ENCODE results near the gene PGD. TPM values are rescaled to one million over a fixed set of nuclear protein-coding genes. Genes with fewer than 3 reads are reported as not detected.

Gene PGD
- total RNA-seq: 100 TPM

- H3K4me3 ChIP-seq: peak within 1 kb of the TSS; percentile 80 to 93
- DNase-seq (ENCODE audit: extremely low spot score in 2 of 2): peak in 1 of 2 donors; percentile 96
- H3K4me1 ChIP-seq: peaks cover 27% of the 10 kb centered on the region
- no peaks in the 10 kb centered on the region for H3K9me3 ChIP-seq
- no peaks in the 10 kb centered on the region for H3K27me3 ChIP-seq
- intact Hi-C loops (cut with DNase I): no loop called here
- peaks cover 0 to 16% of the 10 kb centered on the region in 2 donors for H3K36me3 ChIP-seq
- peak in 1 of 2 donors; percentile 45 for TF ChIP-seq POLR2A (IDR thresholded peaks at IDR 0.05)
- TF ChIP-seq CTCF (IDR thresholded peaks at IDR 0.05): peak in 1 of 3 experiments; percentile 22
- peak; percentile 65 to 88 for TF ChIP-seq POLR2AphosphoS5 (IDR thresholded peaks at IDR 0.05; ENCODE audit: insufficient read depth in 1 of 2, low read depth in 1 of 2)
- peak within 1 kb of the TSS; percentile 83 for H3K27ac ChIP-seq
These were observed at the start of gene PGD for GRCh38 chr1:10398734-10399443. Gene PGD (plus strand): TSS chr1:10399064. CDS start chr1:10399118, 54 bp downstream.

- intact Hi-C loops (cut with DNase I): no loop called here
These were observed 45.6 kb upstream of the PGD start for GRCh38 chr1:10353282-10353681.

GRCh38 chr1:10353693-10354092, 45.2 kb upstream of the PGD start:
- no peaks in the 10 kb centered on the region for H3K4me1 ChIP-seq
- intact Hi-C loops (cut with DNase I): no loop called here
- no peak for TF ChIP-seq POLR2AphosphoS5 (IDR thresholded peaks at IDR 0.05; ENCODE audit: insufficient read depth in 1 of 2, low read depth in 1 of 2)
- no peak for TF ChIP-seq POLR2A (IDR thresholded peaks at IDR 0.05)
- no peak for TF ChIP-seq CTCF (IDR thresholded peaks at IDR 0.05)
- no peaks in the 10 kb centered on the region for H3K9me3 ChIP-seq
- no peak overlapping the region for H3K4me3 ChIP-seq
- no peak overlapping the region for H3K27ac ChIP-seq
- peaks cover 0 to 20% of the 10 kb centered on the region in 2 donors for H3K36me3 ChIP-seq
- DNase-seq (ENCODE audit: extremely low spot score in 2 of 2): no peak
- H3K27me3 ChIP-seq: no peaks in the 10 kb centered on the region

More at GRCh38 chr1:10353282-10353681, 45.6 kb upstream of the PGD start:
- Histone ChIP-seq H3K36me3 (peaks cover 0 to 24% of the 10 kb centered on the region in 2 donors), H3K9me3 (no peaks in the 10 kb centered on the region), H3K27me3 (no peaks in the 10 kb centered on the region), H3K4me3 (no peak overlapping the region), H3K27ac (no peak overlapping the region), H3K4me1 (no peaks in the 10 kb centered on the region)
- TF ChIP-seq CTCF (IDR thresholded peaks at IDR 0.05) (no peak), POLR2A (IDR thresholded peaks at IDR 0.05) (no peak), POLR2AphosphoS5 (IDR thresholded peaks at IDR 0.05; ENCODE audit: insufficient read depth in 1 of 2, low read depth in 1 of 2) (no peak)
- DNase-seq (ENCODE audit: extremely low spot score in 2 of 2): no peak

- DNase-seq (ENCODE audit: extremely low spot score in 2 of 2): no peak
- Histone ChIP-seq H3K9me3 (no peaks in the 10 kb centered on the region), H3K36me3 (peaks cover 0 to 13% of the 10 kb centered on the region in 2 donors), H3K27ac (no peak overlapping the region), H3K4me3 (no peak overlapping the region), H3K4me1 (no peaks in the 10 kb centered on the region), H3K27me3 (no peaks in the 10 kb centered on the region)
- no peak for TF ChIP-seq POLR2AphosphoS5 (IDR thresholded peaks at IDR 0.05; ENCODE audit: insufficient read depth in 1 of 2, low read depth in 1 of 2)
- no peak for TF ChIP-seq CTCF (IDR thresholded peaks at IDR 0.05)
- no peak for TF ChIP-seq POLR2A (IDR thresholded peaks at IDR 0.05)
- intact Hi-C loops (cut with DNase I): no loop called here
These were observed 38.8 kb upstream of the PGD start for GRCh38 chr1:10360045-10360444.

- intact Hi-C loops (cut with DNase I): no loop called here
- Histone ChIP-seq H3K27ac (no peak overlapping the region), H3K36me3 (peaks cover 0 to 26% of the 10 kb centered on the region in 2 donors), H3K4me3 (no peak overlapping the region), H3K27me3 (no peaks in the 10 kb centered on the region), H3K9me3 (no peaks in the 10 kb centered on the region), H3K4me1 (no peaks in the 10 kb centered on the region)
- no peak for DNase-seq (ENCODE audit: extremely low spot score in 2 of 2)
- TF ChIP-seq POLR2AphosphoS5 (IDR thresholded peaks at IDR 0.05; ENCODE audit: insufficient read depth in 1 of 2, low read depth in 1 of 2) (no peak), POLR2A (IDR thresholded peaks at IDR 0.05) (no peak), CTCF (IDR thresholded peaks at IDR 0.05) (no peak)
These were observed 37.3 kb upstream of the PGD start for GRCh38 chr1:10361515-10361914.

Data from vagina (tissue), 2 donors.